Neural progenitor cell (in vitro differentiated cells): ENCODE data around the gene KCNB1.

ENCODE experiments used
- EZH2 ChIP-seq: fragments of 200-600 bp; sonication (generic); IDR thresholded peaks from 2 replicates; pipeline ENCODE4 v1.6.1; 2017; ENCODE audit warnings: antibody characterized with exemption, mild to moderate bottlenecking, moderate library complexity
- EZH2phosphoT487 ChIP-seq: fragments of 200-600 bp; sonication (generic); IDR thresholded peaks from 2 replicates; pipeline ENCODE4 v1.6.1; 2017; ENCODE audit warnings: antibody characterized with exemption
- TF ChIP-seq, protein P1 (sequence below): fragments of 200-600 bp; sonication (generic); IDR thresholded peaks from 2 replicates; pipeline ENCODE4 v1.5.1; 2017; ENCODE audit warnings: antibody characterized with exemption, mild to moderate bottlenecking

DNA sequence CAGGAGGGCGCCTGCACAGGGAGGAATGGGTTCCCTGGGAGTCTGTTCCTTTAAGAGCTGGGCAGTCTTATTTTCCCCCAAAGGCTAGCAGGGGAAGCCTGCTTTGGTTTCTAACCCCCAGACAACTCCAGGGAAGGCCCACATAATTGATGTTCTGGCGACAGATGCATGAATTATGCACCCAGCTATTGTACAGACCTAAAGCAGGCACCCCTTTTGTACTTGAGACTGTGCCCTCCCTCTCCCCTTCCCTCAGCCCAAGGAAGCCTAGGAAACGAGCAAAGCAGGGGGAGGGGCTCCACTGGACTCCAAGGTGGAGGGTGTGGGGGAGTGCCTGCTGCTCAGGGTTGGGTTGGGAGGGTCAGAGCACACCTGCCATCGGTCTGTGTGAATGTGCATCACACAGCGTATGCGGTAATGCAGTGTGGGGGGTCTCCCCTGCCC, 102.1 kb downstream of the KCNB1 start:
- TF ChIP-seq EZH2phosphoT487 (no peak), EZH2 (no peak)
- TF ChIP-seq, protein P1, sequence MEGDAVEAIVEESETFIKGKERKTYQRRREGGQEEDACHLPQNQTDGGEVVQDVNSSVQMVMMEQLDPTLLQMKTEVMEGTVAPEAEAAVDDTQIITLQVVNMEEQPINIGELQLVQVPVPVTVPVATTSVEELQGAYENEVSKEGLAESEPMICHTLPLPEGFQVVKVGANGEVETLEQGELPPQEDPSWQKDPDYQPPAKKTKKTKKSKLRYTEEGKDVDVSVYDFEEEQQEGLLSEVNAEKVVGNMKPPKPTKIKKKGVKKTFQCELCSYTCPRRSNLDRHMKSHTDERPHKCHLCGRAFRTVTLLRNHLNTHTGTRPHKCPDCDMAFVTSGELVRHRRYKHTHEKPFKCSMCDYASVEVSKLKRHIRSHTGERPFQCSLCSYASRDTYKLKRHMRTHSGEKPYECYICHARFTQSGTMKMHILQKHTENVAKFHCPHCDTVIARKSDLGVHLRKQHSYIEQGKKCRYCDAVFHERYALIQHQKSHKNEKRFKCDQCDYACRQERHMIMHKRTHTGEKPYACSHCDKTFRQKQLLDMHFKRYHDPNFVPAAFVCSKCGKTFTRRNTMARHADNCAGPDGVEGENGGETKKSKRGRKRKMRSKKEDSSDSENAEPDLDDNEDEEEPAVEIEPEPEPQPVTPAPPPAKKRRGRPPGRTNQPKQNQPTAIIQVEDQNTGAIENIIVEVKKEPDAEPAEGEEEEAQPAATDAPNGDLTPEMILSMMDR: no peak
